Tibial nerve (tissue), 4 donors: Measurements from ENCODE around the gene DCP1B. TPM values are rescaled to one million over a fixed set of nuclear protein-coding genes. Genes with fewer than 3 reads are reported as not detected.
A peak's percentile ranks its signal among the peaks of the same experiment; 100 is the strongest.

Experiments
- DNase-seq, 2 donors: peaks; one replicate each; pipeline ENCODE4 v3.0.0-alpha.2; 2019; ENCODE audit warnings: low spot score in 2 of 2
- H3K27ac ChIP-seq, 4 donors: fragments of 200-600 bp; sonication (generic) in 3 of 4; one replicate each; pipeline ENCODE4 v1.5.1; 2017 to 2019; ENCODE audit warnings: mild to moderate bottlenecking in 1 of 4
- H3K27me3 ChIP-seq, 2 donors: fragments of 200-600 bp; sonication (generic) in 1 of 2; one replicate each; pipeline versions ENCODE4 v1.5.1 to v1.6.0; 2017 to 2019
- H3K36me3 ChIP-seq, 3 donors: fragments of 200-600 bp; sonication (generic); one replicate each; pipeline ENCODE4 v1.5.1; 2018 to 2019
- H3K4me1 ChIP-seq, 4 donors: fragments of 200-600 bp; sonication (generic) in 3 of 4; one replicate each; pipeline ENCODE4 v1.5.1; 2017 to 2019
- H3K4me3 ChIP-seq, 4 donors: fragments of 200-600 bp; sonication (generic) in 3 of 4; one replicate each; pipeline ENCODE4 v1.5.1; 2017 to 2019; ENCODE audit warnings: mild to moderate bottlenecking in 1 of 4, moderate library complexity in 1 of 4
- H3K9me3 ChIP-seq, 4 donors: fragments of 200-600 bp; sonication (generic) in 3 of 4; one replicate each; pipeline ENCODE4 v1.5.1; 2017 to 2019
- CTCF ChIP-seq, 5 experiments: fragments of 200-600 bp in 3 of 5; fragments of 450-650 bp in 2 of 5; sonication (generic) in 3 of 5; IDR thresholded peaks; one replicate each; pipeline ENCODE4 v1.5.1; 2016 to 2019; ENCODE audit warnings: antibody characterized with exemption in 5 of 5, mild to moderate bottlenecking in 3 of 5, moderate library complexity in 2 of 5
- EP300 ChIP-seq, 2 donors: sonication (generic); formaldehyde crosslinking; IDR thresholded peaks; one replicate each; pipeline ENCODE4 v1.6.1; 2017; ENCODE audit warnings: antibody characterized with exemption in 2 of 2, mild to moderate bottlenecking in 1 of 2
- POLR2A ChIP-seq, 2 donors: fragments of 450-650 bp; IDR thresholded peaks; one replicate each; pipeline ENCODE4 v1.6.1; 2017; ENCODE audit warnings: antibody characterized with exemption in 2 of 2, mild to moderate bottlenecking in 2 of 2, moderate library complexity in 2 of 2
- WGBS, 2 donors: methylation state at CpG; one replicate each; pipeline ENCODE4 v1.1.5; 2018; 5-methylcytosine and 5-hydroxymethylcytosine counted together
- total RNA-seq, 4 donors: library from RNA; depleted of rRNA; stranded (reverse); fragments of >200 nt; gene quantifications; one replicate each; pipeline ENCODE4 v1.1.0, GENCODE V29; 2016

The DCP1B gene
- total RNA-seq, 4 donors from 2014 or later: 7.5 to 21.0 (median 13.3) TPM

GRCh38 chr12:1920971-1921370 lies 83.3 kb downstream of the DCP1B start:
- Histone ChIP-seq H3K27ac (no peak overlapping the region), H3K36me3 (no peaks in the 10 kb centered on the region), H3K9me3 (no peaks in the 10 kb centered on the region), H3K4me3 (no peak overlapping the region), H3K27me3 (peaks cover 0 to 6% of the 10 kb centered on the region in 2 donors), H3K4me1 (peaks cover 0 to 11% (median 0%) of the 10 kb centered on the region in 4 donors)
- 74 to 77% methylated on average over 12 to 17 of the region's 17 CpGs for WGBS, 2 donors
- no peak for DNase-seq
- TF ChIP-seq CTCF (IDR thresholded peaks at IDR 0.05) (peak in 1 of 5 experiments; percentile 9), EP300 (IDR thresholded peaks at IDR 0.05) (no peak), POLR2A (IDR thresholded peaks at IDR 0.05) (no peak)

GRCh38 chr12:1920436-1920835 lies 83.8 kb downstream of the DCP1B start:
- Histone ChIP-seq H3K9me3 (no peaks in the 10 kb centered on the region), H3K27me3 (peaks cover 0 to 4% of the 10 kb centered on the region in 2 donors), H3K4me3 (no peak overlapping the region), H3K36me3 (no peaks in the 10 kb centered on the region), H3K27ac (no peak overlapping the region), H3K4me1 (peaks cover 0 to 11% (median 0%) of the 10 kb centered on the region in 4 donors)
- WGBS, 2 donors: 92 to 94% methylated on average over 13 of the region's 13 CpGs
- TF ChIP-seq CTCF (IDR thresholded peaks at IDR 0.05): no peak
- DNase-seq: no peak

- H3K36me3 ChIP-seq: no peaks in the 10 kb centered on the region
- no peak overlapping the region for H3K4me3 ChIP-seq
- WGBS, 2 donors: 73 to 77% methylated on average over 3 of the region's 3 CpGs
- peaks cover 0 to 4% (median 0%) of the 10 kb centered on the region in 4 donors for H3K4me1 ChIP-seq
- DNase-seq: no peak
- H3K27ac ChIP-seq: no peak overlapping the region
- no peaks in the 10 kb centered on the region for H3K9me3 ChIP-seq
- H3K27me3 ChIP-seq: no peaks in the 10 kb centered on the region
- TF ChIP-seq POLR2A (IDR thresholded peaks at IDR 0.05) (no peak), CTCF (IDR thresholded peaks at IDR 0.05) (no peak), EP300 (IDR thresholded peaks at IDR 0.05) (no peak)
Measured at GRCh38 chr12:1919763-1920162, 84.5 kb downstream of the DCP1B start.

- 75 to 76% methylated on average over 5 of the region's 5 CpGs for WGBS, 2 donors
Measured at GRCh38 chr12:1919284-1919683, 85.0 kb downstream of the DCP1B start.

GRCh38 chr12:1918884-1919236 lies 85.4 kb downstream of the DCP1B start:
- peak overlapping the region in 2 of 4 donors; percentile 59 to 75 for H3K27ac ChIP-seq
- DNase-seq: no peak
- TF ChIP-seq CTCF (IDR thresholded peaks at IDR 0.05): no peak
- TF ChIP-seq POLR2A (IDR thresholded peaks at IDR 0.05): no peak
- TF ChIP-seq EP300 (IDR thresholded peaks at IDR 0.05): no peak

More at GRCh38 chr12:1919284-1919683, 85.0 kb downstream of the DCP1B start:
- no peak for TF ChIP-seq CTCF (IDR thresholded peaks at IDR 0.05)
- no peak for TF ChIP-seq POLR2A (IDR thresholded peaks at IDR 0.05)
- TF ChIP-seq EP300 (IDR thresholded peaks at IDR 0.05): no peak
- H3K27ac ChIP-seq: no peak overlapping the region
- no peaks in the 10 kb centered on the region for H3K27me3 ChIP-seq
- no peaks in the 10 kb centered on the region for H3K4me1 ChIP-seq
- no peak for DNase-seq
- H3K4me3 ChIP-seq: no peak overlapping the region
- no peaks in the 10 kb centered on the region for H3K36me3 ChIP-seq
- no peaks in the 10 kb centered on the region for H3K9me3 ChIP-seq

More at GRCh38 chr12:1918884-1919236, 85.4 kb downstream of the DCP1B start:
- no peaks in the 10 kb centered on the region for H3K9me3 ChIP-seq
- WGBS, 2 donors: 67 to 71% methylated on average over 6 of the region's 6 CpGs
- H3K27me3 ChIP-seq: no peaks in the 10 kb centered on the region
- no peaks in the 10 kb centered on the region for H3K4me1 ChIP-seq
- no peaks in the 10 kb centered on the region for H3K36me3 ChIP-seq
- H3K4me3 ChIP-seq: peak overlapping the region in 1 of 4 donors; percentile 36
